Measurements from ENCODE around the gene ZFP92.

DNA sequence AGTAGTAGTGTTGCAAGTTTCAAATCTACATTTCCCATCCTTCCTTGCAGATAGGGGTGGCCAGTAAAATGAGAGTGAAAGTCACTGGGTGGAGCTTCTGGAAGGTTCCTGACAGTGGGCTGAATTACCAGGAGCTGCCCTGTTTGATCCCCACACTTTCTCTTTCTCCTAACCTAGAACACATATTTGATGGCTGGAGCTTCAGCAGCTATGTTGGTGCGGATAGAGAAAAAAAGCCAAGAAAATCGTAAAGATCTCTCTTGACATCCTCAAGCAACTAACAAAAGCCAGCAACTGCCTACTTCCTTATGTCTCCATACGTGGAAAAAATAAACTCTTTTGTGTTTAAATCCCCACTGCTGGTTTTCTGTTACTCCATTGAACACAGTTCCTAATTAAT, 45.2 kb upstream of the ZFP92 start:
- TF ChIP-seq CTCF (IDR thresholded peaks at IDR 0.05) (no peak), POLR2A (IDR thresholded peaks at IDR 0.05) (no peak)
